ENCODE results near the gene MEA1.
A peak's percentile ranks its signal among the peaks of the same experiment; 100 is the strongest.

The MEA1 gene

DNA sequence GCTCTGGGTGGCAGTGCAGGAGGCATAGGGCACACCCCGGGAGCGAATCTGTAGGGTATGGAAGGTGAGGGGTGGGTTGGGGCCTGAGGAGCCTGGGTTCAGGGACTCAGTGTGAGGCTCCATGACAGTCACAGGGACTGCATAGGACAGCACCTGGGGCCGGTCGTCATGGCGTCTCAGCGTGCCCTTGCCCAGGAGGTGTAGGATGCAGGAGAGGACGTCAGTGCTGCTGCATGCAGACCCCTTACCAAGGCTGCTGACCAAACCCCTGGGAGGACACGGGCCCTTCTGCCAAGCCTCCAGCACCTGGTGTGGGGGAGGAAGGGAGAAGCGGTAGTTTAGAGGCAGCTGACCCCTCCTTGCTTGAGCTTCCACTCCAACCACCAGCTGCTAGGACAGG, 24.0 kb upstream of the MEA1 start:
- DNase-seq: no peak

DNA sequence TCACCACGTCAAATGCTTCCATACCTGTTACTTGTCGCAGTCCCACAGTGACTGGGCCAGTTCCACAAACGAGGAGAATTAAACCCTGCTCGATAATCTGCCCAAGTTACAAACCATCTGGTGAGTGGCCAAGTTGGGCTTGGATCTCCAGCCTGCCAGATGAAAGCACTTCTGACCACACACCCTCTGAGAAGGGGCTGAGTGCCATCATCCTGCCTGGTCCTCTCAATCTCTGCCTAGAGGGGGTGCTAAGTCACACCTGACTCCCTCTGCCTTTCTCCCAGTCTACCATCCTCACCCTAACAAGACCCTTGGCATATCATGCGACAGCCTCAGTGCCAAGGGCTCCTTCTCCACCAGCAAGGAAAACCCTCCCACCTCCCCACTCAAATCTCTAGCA, 23.5 kb upstream of the MEA1 start:
- DNase-seq: no peak

DNA sequence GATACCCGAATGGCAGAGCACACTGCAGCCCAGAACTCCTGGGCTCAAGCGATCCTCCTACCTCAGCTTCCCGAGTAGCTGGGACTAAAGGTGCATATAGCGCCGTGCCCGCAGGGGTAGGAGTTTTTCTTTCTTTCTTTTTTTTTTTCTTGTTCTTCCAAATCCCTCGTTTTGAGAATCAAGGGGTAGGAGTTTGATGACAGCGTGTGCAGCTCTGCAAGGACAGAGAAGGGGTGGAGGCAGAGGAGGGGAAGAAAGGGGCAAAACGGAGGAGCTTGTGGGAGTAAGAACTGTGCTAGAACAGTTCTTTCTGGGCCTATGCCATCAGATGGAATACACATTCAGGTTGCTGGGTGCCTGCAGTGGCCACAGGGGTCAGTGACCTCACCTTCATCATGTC, 23.0 kb upstream of the MEA1 start:
- DNase-seq: no peak

DNA sequence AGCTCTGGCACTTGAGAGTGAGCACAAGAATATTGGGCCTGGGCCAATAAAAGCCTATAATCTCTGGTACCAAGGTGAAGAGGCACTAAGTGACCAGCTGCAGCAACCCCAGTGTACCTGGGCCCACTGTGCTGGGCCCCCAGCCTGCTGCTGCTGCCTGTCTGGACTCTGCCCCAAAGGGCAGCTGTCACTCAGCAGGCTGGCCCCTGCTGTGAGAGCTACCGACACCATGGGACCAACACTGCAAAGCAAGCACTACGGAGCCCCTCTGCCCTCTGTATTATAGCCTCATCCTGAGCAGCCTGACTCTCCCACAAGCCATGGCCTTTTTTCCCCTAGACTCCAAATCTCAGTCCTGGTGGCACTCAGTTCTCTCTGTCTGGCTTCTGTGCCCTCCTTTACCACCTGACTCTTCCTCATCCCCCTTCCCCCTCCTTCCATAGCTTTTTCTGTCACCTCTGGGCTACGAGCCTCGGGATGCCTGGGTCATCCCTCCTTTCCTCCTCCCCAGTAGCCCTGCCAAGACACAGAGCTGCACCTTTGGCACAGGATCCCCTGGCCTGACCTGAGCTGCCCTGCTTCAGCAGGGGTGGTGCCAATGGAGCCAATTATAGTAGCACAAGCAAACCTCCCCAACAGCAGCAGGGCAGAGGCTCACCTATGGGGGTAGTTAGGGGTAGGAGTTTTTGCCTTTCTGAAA, 21.9 kb upstream of the MEA1 start:
- no peak for DNase-seq

DNA sequence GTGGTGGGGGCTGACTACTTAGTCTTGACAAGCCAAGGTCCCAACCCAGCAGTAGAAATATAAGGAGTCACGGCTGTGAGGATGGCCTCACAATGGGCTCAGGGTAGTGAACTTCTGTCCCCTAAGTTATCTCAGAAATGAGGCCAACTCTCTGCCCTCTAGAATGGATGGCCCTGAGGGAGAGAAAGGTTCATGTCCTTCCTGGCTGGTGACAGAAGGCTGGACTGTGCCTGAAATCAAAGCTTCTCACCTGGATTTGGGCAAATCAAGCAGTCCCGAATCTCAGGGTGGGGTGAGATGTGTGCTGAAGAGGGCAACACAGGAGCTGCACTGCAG, 20.4 kb upstream of the MEA1 start:
- DNase-seq: no peak

DNA sequence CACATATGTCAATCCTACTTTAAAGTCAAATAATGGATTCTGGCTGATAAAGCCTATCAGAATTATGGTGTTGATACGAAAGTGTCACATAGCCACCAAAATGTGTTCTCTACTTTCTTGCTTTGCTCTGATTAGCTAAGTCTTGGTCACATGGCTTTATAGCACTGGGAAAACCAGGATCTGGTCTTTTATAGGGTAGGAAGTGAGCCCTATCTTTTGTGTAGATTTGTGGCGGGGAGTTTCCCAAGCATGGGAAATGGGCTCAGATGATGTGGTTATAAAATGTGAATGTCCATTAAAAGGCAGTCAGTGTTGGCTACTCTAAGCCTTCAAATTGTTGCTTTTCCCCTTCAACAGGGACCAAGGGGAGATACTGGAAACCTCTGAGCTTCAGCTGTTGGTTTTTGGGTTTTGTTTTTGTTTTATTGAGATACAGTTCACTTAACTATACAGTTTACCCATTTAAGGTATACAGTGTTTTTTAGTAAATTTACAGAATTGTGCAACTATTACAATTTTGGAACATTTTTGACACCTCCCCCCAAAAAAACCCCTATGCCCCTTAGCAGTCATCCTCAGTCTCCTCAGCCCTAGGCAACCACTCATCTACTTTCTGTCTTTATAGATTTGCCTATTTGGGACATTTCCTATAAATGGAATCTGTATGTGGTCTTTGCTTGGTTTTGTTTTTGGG, 19.9 kb upstream of the MEA1 start:
- no peak for DNase-seq

DNA sequence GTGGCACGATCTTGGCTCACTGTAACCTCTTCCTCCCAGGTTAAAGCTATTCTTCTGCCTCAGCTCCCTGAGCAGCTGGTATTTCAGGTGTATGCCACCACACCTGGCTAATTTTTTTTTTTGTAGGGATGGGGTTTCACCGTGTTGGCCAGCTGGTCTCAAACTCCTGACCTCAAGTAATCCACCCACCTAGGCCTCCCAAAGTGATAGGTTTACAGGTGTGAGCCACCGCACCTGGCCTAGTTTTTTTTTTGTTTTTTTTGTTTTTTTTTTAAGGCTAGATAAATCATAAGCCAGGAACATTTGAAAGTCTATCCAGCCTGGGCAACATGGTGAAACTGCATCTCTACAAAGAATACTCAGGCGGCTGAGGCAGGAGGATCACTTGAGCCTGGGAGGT, 18.6 kb upstream of the MEA1 start:
- DNase-seq: no peak

DNA sequence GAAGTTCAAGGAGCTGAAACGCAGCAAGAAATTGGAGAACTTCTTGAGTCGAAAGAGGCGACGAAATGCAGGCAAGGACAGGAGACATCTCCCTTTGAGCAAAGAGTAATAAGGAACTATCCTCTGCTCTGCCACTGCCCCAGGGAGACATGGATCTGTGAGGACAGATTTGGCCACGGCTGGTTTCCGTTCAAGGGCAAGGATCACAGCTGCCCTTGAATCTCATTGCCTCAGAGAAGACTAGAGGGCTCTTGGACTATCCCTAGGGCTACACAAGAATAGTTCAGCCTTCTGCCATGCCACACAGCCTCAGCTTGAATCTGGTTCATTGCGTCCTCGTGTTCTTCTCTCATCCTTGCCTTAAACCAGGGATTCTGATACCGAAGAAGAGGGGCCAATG, 15.4 kb upstream of the MEA1 start:
- no peak for DNase-seq

DNA sequence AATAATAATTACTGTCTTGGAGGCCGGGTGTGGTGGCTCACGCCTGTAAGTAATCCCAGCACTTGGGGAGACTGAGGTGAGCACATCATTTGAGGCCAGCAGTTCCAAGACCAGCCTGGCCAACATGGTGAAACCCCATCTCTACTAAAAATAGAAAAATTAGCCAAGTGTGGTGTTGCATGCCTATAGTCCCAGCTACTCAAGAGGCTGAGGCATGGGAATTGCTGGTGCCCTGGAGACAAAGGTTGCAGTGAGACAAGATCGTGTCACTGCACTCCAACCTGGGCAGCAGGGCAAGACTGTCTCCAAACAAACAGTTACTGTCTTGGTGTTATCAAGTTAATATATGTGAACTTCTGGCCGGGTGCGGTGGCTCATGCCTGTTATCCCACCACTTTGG, 12.6 kb upstream of the MEA1 start:
- no peak for DNase-seq

DNA sequence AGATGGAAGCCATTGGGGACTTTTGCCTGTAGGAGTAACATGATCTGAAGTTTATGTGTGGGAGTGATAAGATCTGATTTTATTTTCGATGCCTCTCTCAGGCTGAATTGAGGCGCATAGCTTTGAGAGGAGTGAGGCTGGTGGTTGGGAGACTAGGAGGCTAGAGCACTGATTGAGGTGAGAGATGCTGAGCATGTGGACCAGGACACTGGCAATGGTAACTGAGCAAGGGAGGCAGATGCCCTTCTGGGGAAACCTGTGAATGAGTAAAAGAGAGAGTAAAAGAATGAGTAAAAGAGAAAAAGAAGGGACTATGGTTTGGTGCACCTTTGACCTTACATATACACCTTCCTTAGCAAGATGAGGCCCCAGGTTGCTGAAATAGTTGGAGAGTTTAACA, 10.7 kb upstream of the MEA1 start:
- DNase-seq: no peak

DNA sequence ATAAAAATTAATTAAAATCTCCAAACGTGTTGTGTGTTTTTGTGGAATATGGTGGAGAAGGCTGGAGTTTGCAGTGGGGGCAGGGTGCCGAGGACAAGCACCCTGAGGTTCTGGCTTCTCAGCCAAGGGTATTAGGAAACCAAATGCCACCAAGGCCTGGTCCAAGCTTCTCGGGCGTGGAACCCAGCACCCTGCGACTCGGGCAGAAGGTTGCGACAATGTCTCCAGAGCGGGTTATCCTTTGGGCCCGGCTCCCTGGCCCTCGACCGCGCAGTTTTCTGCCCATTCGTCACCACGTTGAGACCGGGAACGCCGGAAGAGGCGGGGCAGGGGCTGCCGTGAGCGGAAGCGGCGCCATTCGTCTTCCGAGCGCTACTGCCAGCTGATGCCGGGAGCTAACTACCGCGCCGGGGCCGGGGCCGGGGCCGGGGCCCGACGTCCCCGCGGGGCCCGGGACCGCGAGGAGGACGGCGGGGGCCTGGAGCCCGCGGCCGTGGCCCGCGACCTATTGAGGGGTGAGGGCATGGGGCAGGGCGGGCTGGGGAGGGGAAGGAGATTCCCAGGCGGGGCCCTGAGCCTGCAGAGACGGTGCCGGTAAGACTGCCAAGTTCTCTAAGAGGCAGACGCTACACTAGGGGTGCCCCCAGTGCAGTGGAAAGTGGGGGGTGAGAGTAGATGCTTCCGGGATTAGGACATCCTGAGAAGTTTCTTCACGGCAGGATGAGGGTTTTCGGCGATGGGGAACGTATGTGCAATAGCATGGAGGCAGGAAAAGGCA, 7.7 kb upstream of the MEA1 start, which contains the start of gene RRP36:
Gene RRP36 (plus strand): TSS at position 354 of the 778 bp plus-strand sequence. CDS start 32 bp downstream, at position 386.
- DNase-seq: peak; percentile 87

DNA sequence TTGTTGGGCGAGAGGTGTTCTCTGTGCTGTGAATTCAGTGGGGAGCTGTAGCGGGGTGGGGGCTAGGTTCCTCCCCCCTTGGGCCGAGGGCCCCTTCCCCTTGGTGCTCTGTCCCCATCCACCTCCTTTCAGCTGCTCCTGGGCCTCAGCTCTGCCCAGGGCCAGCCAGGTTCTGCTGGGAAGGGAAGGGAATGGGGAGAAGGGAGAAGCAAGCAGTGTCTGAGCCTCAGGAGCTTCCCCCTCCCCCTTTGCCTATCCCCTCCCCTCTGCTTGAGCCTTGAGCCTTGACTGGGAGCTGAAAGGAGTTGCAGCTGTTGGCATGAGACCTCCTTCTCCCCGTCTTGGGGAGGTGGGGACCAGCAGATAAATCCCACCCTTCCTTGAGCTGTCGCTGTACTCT, 7.1 kb upstream of the MEA1 start:
- no peak for DNase-seq

DNA sequence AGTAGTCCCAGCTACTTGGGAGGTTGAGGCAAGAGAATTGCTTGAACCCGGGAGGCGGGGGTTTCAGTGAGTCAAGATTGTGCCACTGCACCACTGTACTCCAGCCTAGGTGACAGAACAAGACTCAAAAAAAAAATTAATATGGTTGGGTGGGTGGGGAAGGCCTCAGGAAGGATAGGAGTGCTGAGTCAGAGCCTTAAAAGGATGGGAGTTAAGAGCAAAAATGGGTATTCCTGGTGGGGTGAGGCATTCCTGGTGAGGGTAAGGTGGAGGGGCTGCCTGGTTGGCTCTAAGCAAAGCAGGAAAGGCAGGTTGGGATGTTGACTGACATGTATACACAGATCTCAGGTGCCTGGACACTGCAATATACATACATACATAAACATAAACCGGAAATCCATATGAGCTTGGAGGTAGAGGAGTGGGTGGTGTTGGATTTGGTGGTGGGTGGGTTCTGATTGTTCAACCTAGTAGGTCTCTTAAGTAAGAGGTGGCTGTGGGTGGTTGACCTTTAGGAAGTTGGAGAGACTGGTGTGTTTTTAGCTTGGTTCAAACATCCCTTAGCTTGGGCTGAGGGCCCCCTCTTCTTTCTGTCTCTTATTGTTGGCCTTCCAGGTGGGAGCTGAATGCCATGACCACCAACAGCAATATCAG, 6.4 kb upstream of the MEA1 start:
- no peak for DNase-seq

DNA sequence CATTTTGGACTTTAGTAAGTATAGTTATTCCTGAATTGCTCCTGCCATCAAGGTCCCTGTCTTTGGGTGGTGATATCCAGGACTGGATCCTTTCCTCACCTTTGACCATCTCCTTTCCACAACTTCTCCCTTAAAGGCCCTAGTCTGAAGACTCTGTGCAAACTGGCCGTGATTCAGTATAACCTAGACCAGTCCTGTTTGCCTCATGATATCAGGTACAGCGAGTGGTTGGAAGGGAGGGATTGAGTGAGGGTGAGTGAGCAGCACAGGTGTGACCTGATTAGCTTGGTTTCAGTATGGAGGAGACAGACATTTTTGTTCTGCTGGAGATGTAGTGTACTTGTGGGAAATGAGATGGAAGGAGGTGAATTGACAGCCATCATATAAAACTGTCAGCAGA, 5.4 kb upstream of the MEA1 start:
- no peak for DNase-seq

DNA sequence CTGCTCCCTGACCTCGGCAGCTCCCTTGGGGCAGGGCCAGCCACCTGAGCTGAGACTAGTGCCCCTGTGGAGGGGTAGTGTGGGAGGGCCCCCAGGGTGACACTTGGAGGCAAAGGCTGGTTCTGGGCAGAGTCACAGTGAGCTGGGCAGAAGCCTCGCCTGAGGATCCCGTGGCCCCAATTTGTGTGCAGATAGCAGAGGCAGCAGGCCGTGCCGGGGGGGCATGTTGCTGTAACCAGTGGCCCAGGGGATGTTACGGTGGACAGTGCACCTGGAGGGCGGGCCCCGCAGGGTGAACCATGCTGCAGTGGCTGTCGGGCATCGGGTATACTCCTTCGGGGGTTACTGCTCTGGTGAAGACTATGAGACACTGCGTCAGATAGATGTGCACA, 3.2 kb upstream of the MEA1 start:
- no peak for DNase-seq

DNA sequence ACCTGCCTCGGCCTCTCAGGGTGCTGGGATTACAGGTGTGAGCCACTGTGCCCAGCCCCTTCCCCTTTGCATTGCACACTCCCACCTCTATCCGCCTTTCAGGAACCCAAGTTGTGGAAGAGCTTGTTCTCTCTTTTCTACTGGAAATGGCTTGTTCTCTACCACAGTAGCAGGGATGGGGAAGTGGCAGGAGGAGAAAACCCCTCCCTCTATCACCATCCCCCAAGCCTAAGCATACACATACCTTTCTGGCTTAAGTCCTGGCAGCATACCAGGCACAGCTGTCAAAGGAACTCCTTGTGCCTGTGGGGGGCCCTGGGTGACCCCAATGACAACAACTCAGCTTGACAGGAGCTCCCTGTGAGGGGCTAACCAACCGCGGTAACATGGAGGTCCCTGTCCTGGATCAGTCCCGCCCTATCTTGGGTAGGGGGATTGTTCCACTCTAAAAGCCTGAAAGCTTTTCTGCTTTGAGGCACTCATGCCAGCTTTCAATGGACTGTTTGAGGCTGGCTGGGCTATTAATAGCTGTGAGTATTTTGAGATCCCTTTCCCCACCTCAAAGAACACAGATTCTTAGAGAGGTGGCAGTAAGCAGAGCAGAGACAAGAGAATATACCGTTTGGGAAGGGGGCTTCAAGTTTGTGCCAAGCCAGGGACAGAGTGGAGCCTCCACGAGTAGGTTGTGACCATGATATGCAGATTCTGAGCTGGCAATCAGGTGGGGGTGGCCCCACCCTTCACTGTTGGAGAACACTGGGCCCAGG, 2.6 kb upstream of the MEA1 start:
- DNase-seq: no peak

DNA sequence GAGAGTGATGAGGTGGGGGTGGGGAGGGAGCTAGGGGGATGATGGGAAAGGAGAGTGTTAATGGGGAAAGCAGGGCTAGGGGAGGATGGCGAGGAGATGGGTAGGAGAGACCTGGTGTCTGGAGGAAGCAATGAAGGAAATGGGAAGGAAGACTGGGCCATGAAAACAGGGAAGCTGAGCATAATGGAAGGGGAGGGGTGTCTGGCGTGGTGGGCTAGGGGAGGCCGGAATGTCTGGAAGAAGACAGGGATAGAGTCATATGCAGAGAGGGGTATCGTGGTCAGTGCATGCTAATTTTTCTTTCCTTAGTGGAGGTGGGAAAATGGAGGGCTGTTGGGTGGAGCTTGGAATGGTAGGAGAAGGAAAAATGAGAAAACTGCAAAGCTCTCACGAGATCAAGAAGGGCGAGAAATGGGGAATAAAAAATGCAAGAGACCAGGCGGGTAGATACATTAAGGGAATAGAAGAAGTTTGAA, 726 bp upstream of the MEA1 start:
- DNase-seq: no peak

DNA sequence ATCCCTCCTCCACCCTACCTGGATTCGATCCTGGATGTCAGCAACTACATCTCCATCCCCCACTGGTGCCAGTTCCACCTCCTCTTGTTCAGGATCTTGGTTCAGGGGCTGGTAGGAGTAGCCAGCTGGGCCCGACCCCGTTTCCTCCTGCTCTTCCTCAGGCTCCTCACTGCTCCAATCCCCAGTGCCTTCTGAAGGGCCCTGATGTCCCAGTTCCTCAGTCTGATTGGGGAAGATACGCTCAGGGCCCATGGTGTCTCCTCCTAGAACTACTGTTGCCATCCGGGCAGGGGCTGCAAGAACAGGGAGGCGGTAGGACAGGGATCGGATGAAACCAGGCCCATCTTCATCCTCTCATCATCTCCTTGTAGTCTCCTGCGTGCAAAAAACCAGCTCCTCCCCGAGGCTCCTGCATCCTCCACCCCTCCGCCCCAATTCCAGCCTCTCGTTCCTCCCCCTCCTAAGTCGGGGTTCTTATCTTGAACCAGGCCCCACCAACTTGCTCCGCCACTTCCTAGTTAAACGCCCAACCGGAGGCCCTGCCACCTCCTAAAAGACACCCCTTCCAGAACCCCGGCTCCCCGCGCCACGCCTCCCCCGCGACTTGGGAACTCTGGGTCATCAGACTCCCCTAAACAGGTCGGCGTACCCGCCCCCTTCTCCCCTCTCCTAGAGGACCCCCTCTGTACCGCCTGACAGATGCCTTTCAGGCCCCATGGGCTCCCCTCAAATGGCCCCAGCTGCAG, 476 bp downstream of the MEA1 start:
- DNase-seq: no peak

DNA sequence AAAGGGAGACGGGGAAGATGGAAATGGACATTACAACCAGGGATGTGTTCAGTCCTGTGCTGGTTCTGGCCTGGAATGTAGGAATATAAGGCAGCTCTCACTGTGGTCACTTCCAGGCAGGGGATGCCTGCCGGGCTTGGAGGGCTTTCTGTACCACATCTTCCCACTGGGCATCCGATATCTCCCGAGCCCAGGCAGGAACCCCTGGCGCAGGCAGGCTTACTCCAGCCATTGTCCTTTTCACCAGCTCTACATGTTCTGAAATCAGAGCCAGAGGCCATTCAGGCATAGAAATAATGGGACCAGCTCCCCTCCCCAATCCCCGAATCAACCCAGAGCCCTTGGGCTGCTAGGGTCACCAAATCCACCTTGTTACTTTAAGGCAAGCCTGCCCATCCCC, 1.4 kb downstream of the MEA1 start:
- no peak for DNase-seq

DNA sequence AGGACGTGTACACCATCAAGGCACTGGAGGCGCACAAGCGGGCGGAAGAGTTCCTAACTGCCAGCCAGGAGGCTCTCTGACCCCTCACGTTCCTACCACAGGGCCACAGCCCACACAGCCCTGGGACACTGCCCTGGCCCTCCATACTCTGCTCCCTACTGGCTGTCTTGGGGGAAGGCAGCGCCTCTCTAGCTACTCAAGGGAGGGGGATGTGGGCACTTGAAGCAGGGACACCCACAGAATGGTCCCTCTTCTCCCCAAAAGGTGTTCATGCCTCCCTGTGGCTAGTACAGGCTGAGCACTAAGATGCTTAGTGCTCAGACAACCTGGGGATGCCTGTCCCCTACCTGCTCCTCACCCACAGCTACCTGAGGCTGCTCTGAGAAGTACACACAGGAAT, 2.5 kb downstream of the MEA1 start:
- no peak for DNase-seq

DNA sequence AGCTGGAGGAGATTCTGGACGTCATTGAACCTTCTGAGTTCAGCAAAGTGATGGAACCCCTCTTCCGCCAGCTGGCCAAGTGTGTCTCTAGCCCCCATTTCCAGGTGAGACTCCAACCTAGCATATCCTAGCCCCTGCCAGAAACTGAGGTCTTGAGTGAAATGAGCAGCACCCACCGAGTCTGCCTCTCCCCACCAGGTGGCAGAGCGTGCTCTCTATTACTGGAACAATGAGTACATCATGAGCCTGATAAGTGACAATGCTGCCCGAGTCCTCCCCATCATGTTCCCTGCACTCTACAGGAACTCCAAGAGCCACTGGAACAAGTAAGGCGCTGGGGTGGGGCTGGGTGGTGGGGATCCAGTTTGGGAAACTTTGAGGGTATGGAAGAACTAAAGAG, 4.6 kb downstream of the MEA1 start:
- no peak for DNase-seq

DNA sequence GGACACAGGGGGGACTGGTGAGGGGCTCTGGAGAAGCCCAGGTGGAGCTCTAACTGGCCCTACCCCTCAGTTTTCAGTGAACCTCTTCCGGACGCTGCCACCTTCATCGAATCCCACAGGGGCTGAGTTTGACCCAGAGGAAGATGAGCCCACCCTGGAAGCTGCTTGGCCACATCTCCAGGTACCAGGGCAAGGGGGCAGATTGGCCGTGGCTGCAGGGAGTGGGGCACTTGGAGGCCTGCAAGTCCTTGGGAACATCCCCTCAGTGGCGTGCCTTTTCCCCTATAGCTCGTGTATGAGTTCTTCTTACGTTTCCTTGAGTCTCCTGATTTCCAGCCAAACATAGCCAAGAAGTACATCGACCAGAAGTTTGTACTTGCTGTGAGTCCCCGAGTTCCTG, 6.6 kb downstream of the MEA1 start:
- DNase-seq: no peak

Data from left hindlimb (tissue), 1 donor.